Naive thymus-derived CD4-positive, alpha-beta T cell (primary cell): ENCODE results near the gene NDFIP2. TPM values are rescaled to one million over a fixed set of nuclear protein-coding genes. Genes with fewer than 3 reads are reported as not detected.
"Not testable (repeated sequence)": the region's sequence is repeated elsewhere in the genome, so short reads cannot be mapped to it uniquely, and the experiment has no call there.

ENCODE experiments used
- ATAC-seq: fragments of 150-1000 bp; cut with Tn5 transposase; 2 replicates; pipeline ENCODE4 v1.10.0; 2021; ENCODE audit warnings: mild to moderate bottlenecking, moderate library complexity
- CTCF ChIA-PET: fragments of 350-600 bp; sonication (Branson Sonifier 250); formaldehyde crosslinking; loops from one replicate; lab custom pipeline; 2021; ENCODE audit warnings: antibody characterized with exemption; lab: Charles Lee
- POLR2A ChIA-PET: fragments of 350-600 bp; sonication (Branson Sonifier 250); formaldehyde crosslinking; loops from one replicate; lab custom pipeline; 2021; ENCODE audit warnings: antibody characterized with exemption, inconsistent platforms; lab: Charles Lee
- DNase-seq, 9 donors: peaks; one replicate each; pipeline versions ENCODE4 v3.0.0 to v3.0.0-alpha.2; 2020 to 2022; ENCODE audit warnings: mixed read lengths in 1 of 9
- H3K27ac ChIP-seq: one replicate; pipeline ENCODE4 v1.7.0; 2013; ENCODE audit warnings: mild to moderate bottlenecking, low read depth, low read length, moderate library complexity
- H3K27me3 ChIP-seq, 2 donors: one replicate each; pipeline ENCODE4 v1.7.0; 2013; ENCODE audit warnings: low read length in 2 of 2, mild to moderate bottlenecking in 2 of 2, moderate library complexity in 2 of 2; ENCODE audit not compliant: control insufficient read depth in 2 of 2, insufficient read depth in 2 of 2
- H3K36me3 ChIP-seq, 3 experiments: 1 replicate in 2 of 3; 2 replicates in 1 of 3; pipeline ENCODE4 v1.7.0; 2013; ENCODE audit warnings: low read length in 3 of 3, mild to moderate bottlenecking in 3 of 3, moderate library complexity in 1 of 3; ENCODE audit not compliant: insufficient read depth in 3 of 3, control insufficient read depth in 2 of 3
- H3K4me1 ChIP-seq, 2 donors: one replicate each; pipeline ENCODE4 v1.7.0; 2013; ENCODE audit warnings: low read length in 2 of 2, mild to moderate bottlenecking in 2 of 2, moderate library complexity in 1 of 2; ENCODE audit not compliant: control insufficient read depth in 2 of 2, insufficient read depth in 2 of 2
- H3K4me3 ChIP-seq: 2 replicates; pipeline ENCODE4 v1.7.0; 2013; ENCODE audit warnings: mild to moderate bottlenecking, low read length
- H3K9me3 ChIP-seq, 3 experiments: 1 replicate in 2 of 3; 2 replicates in 1 of 3; pipeline ENCODE4 v1.7.0; 2013; ENCODE audit warnings: low read length in 3 of 3; ENCODE audit not compliant: control insufficient read depth in 2 of 3
- H3K27ac Mint-ChIP-seq, 9 donors: one replicate each; pipeline ENCODE4 v1.8.0; 2020 to 2022; ENCODE audit warnings: mixed read lengths in 9 of 9, mild to moderate bottlenecking in 8 of 9, moderate library complexity in 5 of 9, inconsistent platforms in 2 of 9
- H3K27me3 Mint-ChIP-seq, 5 donors: one replicate each; pipeline ENCODE4 v1.8.0; 2021 to 2022; ENCODE audit warnings: mixed read lengths in 5 of 5, mild to moderate bottlenecking in 1 of 5
- H3K36me3 Mint-ChIP-seq, 5 donors: one replicate each; pipeline ENCODE4 v1.8.0; 2020 to 2022; ENCODE audit warnings: mixed read lengths in 5 of 5, mild to moderate bottlenecking in 3 of 5, inconsistent platforms in 1 of 5
- H3K4me1 Mint-ChIP-seq, 7 donors: one replicate each; pipeline ENCODE4 v1.8.0; 2020 to 2022; ENCODE audit warnings: mixed read lengths in 7 of 7, mild to moderate bottlenecking in 3 of 7, inconsistent platforms in 1 of 7
- H3K4me3 Mint-ChIP-seq, 10 donors: one replicate each; pipeline ENCODE4 v1.8.0; 2020 to 2022; ENCODE audit warnings: mild to moderate bottlenecking in 10 of 10, mixed read lengths in 10 of 10, moderate library complexity in 6 of 10, inconsistent platforms in 2 of 10
- H3K9me3 Mint-ChIP-seq, 11 donors: one replicate each; pipeline ENCODE4 v1.8.0; 2020 to 2022; ENCODE audit warnings: mixed read lengths in 11 of 11, mild to moderate bottlenecking in 4 of 11, inconsistent platforms in 1 of 11, moderate library complexity in 1 of 11
- intact Hi-C, 2 donors: fragments of 100-400 bp; cut with micrococcal nuclease; formaldehyde crosslinking; loops; one replicate each; pipeline ENCODE4 v1.15.1; 2023
- polyA plus RNA-seq, 2 donors: library from polyadenylated mRNA; unstranded; fragments of 300-500 nt; fragmentation: Illumina TruSeq; gene quantifications; one replicate each; pipeline ENCODE4 v1.2.3, GENCODE V29; 2021
- total RNA-seq, 6 experiments: library from RNA in 5 of 6; stranded (reverse) in 5 of 6; gene quantifications; 1 replicate in 5 of 6; 2 replicates in 1 of 6; pipeline ENCODE4 v1.2.3 and lab custom pipeline; 2021 to 2026

NDFIP2 gene
- total and polyA plus RNA-seq, 7 experiments from 2014 or later: 2.6 to 123 (median 5.3) TPM

- ChIA-PET CTCF (interaction anchor here (0.6 kb wide), 1 partner anchor 198 kb away, joined by 3 read pairs; no protein-coding TSS in a partner anchor), POLR2A (no interaction called here)
- Histone ChIP-seq H3K27me3 (no peaks in the 10 kb centered on the region), H3K36me3 (no peaks in the 10 kb centered on the region), H3K4me1 (no peaks in the 10 kb centered on the region), H3K4me3 (no peak overlapping the region), H3K27ac (no peak overlapping the region), H3K9me3 (no peaks in the 10 kb centered on the region)
- intact Hi-C loops: no loop called here
- H3K27ac Mint-ChIP-seq: no peak overlapping the region
- ATAC-seq: no peak
- H3K4me3 Mint-ChIP-seq: no peak overlapping the region
- H3K9me3 Mint-ChIP-seq: peaks cover 0 to 18% (median 5%) of the 10 kb centered on the region in 11 donors
- H3K36me3 Mint-ChIP-seq: peaks cover 0 to 2% (median 0%) of the 10 kb centered on the region in 5 donors
- no peaks in the 10 kb centered on the region for H3K4me1 Mint-ChIP-seq
- H3K27me3 Mint-ChIP-seq: peaks cover 0 to 17% (median 16%) of the 10 kb centered on the region in 5 donors
- DNase-seq: no peak
Observed at GRCh38 chr13:79589603-79590393, 108.8 kb downstream of the NDFIP2 start.

- ATAC-seq (no peak), DNase-seq (no peak)
- peaks cover 0 to 15% (median 5%) of the 10 kb centered on the region in 11 donors for H3K9me3 Mint-ChIP-seq
- intact Hi-C loops: no loop called here
- H3K36me3 ChIP-seq: no peaks in the 10 kb centered on the region
- H3K27ac Mint-ChIP-seq: no peak overlapping the region
- peaks cover 0 to 2% (median 0%) of the 10 kb centered on the region in 5 donors for H3K36me3 Mint-ChIP-seq
- H3K4me3 Mint-ChIP-seq: no peak overlapping the region
- H3K27me3 Mint-ChIP-seq: peaks cover 0 to 17% (median 16%) of the 10 kb centered on the region in 5 donors
- no peaks in the 10 kb centered on the region for H3K9me3 ChIP-seq
- H3K4me1 Mint-ChIP-seq: no peaks in the 10 kb centered on the region
- no peaks in the 10 kb centered on the region for H3K27me3 ChIP-seq
- no peak overlapping the region for H3K4me3 ChIP-seq
- no peaks in the 10 kb centered on the region for H3K4me1 ChIP-seq
- ChIA-PET CTCF (no interaction called here), POLR2A (no interaction called here)
- H3K27ac ChIP-seq: no peak overlapping the region
Observed at GRCh38 chr13:79590394-79590676, 109.4 kb downstream of the NDFIP2 start.

GRCh38 chr13:79591493-79591892, 110.5 kb downstream of the NDFIP2 start:
- H3K9me3 ChIP-seq: no peaks in the 10 kb centered on the region
- no peaks in the 10 kb centered on the region for H3K36me3 ChIP-seq
- intact Hi-C loops: no loop called here
- no peak for ATAC-seq
- H3K27me3 Mint-ChIP-seq: peaks cover 0 to 24% (median 17%) of the 10 kb centered on the region in 5 donors
- H3K27ac ChIP-seq: no peak overlapping the region
- ChIA-PET POLR2A (no interaction called here), CTCF (no interaction called here)
- no peak overlapping the region for H3K27ac Mint-ChIP-seq
- H3K4me3 ChIP-seq: no peak overlapping the region
- peaks cover 0 to 2% (median 0%) of the 10 kb centered on the region in 5 donors for H3K36me3 Mint-ChIP-seq
- no peak for DNase-seq
- H3K27me3 ChIP-seq: no peaks in the 10 kb centered on the region
- H3K4me1 ChIP-seq: no peaks in the 10 kb centered on the region
- H3K4me1 Mint-ChIP-seq: no peaks in the 10 kb centered on the region
- H3K4me3 Mint-ChIP-seq: no peak overlapping the region
- peaks cover 0 to 11% (median 5%) of the 10 kb centered on the region in 11 donors for H3K9me3 Mint-ChIP-seq

- ChIA-PET POLR2A (no interaction called here), CTCF (no interaction called here)
- H3K4me1 Mint-ChIP-seq: no peaks in the 10 kb centered on the region
- DNase-seq (no peak), ATAC-seq (no peak)
- peaks cover 0 to 27% (median 22%) of the 10 kb centered on the region in 5 donors for H3K27me3 Mint-ChIP-seq
- H3K36me3 Mint-ChIP-seq: peaks cover 0 to 2% (median 0%) of the 10 kb centered on the region in 5 donors
- no peak overlapping the region for H3K27ac ChIP-seq
- H3K27me3 ChIP-seq: no peaks in the 10 kb centered on the region
- H3K9me3 Mint-ChIP-seq: peaks cover 0 to 9% (median 3%) of the 10 kb centered on the region in 11 donors
- no peaks in the 10 kb centered on the region for H3K36me3 ChIP-seq
- no peak overlapping the region for H3K4me3 Mint-ChIP-seq
- H3K27ac Mint-ChIP-seq: no peak overlapping the region
- H3K4me3 ChIP-seq: no peak overlapping the region
- no peaks in the 10 kb centered on the region for H3K4me1 ChIP-seq
- intact Hi-C loops: no loop called here
- H3K9me3 ChIP-seq: no peaks in the 10 kb centered on the region
Observed at GRCh38 chr13:79593121-79593520, 112.2 kb downstream of the NDFIP2 start.

DNA sequence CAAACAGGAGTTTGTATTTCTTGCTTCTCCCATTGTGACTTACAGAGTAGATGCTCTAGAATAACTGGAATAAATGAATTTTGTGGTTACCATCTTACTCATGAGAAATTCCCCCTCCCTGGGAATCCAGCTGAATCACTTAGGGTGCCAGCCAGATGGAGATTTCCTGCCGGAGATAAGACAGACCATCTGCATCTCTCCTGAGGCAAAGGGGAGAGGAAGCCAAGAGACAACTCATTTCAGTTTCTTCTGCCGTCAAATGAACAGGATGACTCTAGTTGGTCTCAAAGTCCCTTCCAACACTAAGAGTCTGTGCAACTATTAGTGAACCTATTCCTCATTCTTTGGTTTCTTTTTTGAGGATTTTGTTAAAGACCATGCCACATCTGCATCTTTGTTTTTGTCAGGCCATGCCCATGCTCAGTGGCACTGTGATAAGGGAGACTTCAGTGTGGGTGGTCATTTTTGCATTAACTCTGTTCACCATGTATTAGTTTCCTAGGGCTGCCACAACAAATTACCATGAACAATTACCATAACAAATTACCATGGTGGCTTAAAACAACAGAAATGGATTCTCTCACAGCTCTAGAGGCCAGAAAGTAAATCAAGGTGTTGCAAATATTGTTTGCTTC, 112.8 kb downstream of the NDFIP2 start:
- ChIA-PET CTCF (no interaction called here), POLR2A (no interaction called here)
- Histone ChIP-seq H3K27me3 (no peaks in the 10 kb centered on the region), H3K9me3 (no peaks in the 10 kb centered on the region), H3K36me3 (no peaks in the 10 kb centered on the region), H3K27ac (no peak overlapping the region), H3K4me3 (no peak overlapping the region), H3K4me1 (no peaks in the 10 kb centered on the region)
- DNase-seq (no peak), ATAC-seq (no peak)
- H3K27ac Mint-ChIP-seq: no peak overlapping the region
- H3K27me3 Mint-ChIP-seq: peaks cover 0 to 24% (median 21%) of the 10 kb centered on the region in 5 donors
- peaks cover 0 to 2% (median 0%) of the 10 kb centered on the region in 5 donors for H3K36me3 Mint-ChIP-seq
- intact Hi-C loops: no loop called here
- H3K4me3 Mint-ChIP-seq: no peak overlapping the region
- H3K4me1 Mint-ChIP-seq: no peaks in the 10 kb centered on the region
- H3K9me3 Mint-ChIP-seq: peaks cover 0 to 4% (median 0%) of the 10 kb centered on the region in 11 donors

DNA sequence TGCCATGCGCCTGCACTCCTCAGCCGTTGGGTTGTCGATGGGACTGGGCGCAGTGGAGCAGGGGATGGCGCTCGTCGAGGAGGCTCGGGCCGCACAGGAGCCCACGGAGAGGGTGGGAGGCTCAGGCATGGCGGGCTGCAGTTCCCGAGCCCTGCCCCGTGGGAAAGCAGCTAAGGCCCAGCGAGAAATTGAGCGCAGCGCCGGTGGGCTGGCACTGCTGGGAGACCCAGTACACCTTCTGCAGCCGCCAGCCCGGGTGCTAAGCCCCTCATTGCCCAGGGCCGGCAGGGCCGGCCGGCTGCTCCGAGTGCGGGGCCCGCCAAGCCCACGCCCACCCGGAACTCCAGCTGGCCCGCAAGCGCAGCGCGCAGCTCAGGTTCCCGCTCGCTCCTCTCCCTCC, 119.2 kb downstream of the NDFIP2 start:
- H3K36me3 Mint-ChIP-seq, H3K27ac Mint-ChIP-seq, H3K4me3 ChIP-seq, H3K9me3 ChIP-seq, H3K27ac ChIP-seq, H3K4me3 Mint-ChIP-seq, ATAC-seq, H3K9me3 Mint-ChIP-seq, CTCF ChIA-PET, intact Hi-C loops, H3K4me1 ChIP-seq, POLR2A ChIA-PET, H3K4me1 Mint-ChIP-seq, H3K27me3 ChIP-seq, DNase-seq, H3K36me3 ChIP-seq: not testable (repeated sequence)
- H3K27me3 Mint-ChIP-seq: peaks cover 0 to 20% (median 11%) of the 10 kb centered on the region in 5 donors
